Lung microvascular endothelial cell (primary cell): ENCODE measurements around the gene YBX2. TPM values are rescaled to one million over a fixed set of nuclear protein-coding genes. Genes with fewer than 3 reads are reported as not detected.

Experiments used
- DNase-seq, 2 donors: peaks; one replicate each; pipeline versions ENCODE4 v3.0.0 to v3.0.0-alpha.2; 2010; ENCODE audit warnings: low read depth in 2 of 2
- total RNA-seq: library from RNA; depleted of rRNA; stranded (reverse); fragments of >200 nt; gene quantifications from 2 replicates; pipeline ENCODE4 v1.2.1, GENCODE V29; 2014

YBX2 gene
- total RNA-seq, 1 donor from 2014 or later = under 0.01 TPM

GRCh38 chr17:7323731-7324437 lies 29.4 kb upstream of the YBX2 start:
- peak; percentile 42 to 67 for DNase-seq

DNA sequence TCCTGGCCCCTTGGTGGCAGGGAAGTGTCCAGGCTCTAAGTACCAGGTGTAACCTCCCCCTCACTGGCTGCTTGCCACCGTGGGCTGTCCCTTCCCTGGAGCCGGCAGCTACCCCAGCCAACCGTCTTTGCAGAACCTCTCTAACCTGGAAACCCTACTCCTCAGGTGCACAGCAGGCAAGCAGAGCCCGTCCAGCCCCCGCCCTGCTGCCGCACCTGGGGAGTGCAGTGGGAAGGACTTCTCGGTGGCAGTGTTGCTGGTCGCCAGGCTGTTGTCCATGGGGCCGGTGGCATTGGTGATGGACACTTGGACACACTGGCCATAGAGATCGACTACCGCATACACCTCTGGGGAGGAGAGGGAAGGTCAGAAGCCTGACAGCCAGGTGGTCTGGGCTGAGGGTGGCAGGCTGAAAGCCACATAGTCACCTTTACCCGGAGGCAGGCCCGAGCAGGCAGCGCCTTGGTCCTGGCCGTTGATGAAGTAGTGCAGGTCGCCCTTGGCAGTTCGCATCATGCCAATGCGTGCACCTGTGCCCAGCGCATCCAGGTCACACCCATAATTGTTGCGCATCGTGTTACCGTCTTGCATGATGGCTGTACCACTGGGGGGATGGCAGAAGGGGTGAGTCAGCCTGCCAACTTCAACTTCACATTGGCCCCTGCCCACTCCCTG lies 28.2 kb upstream of the YBX2 start:
- DNase-seq = no peak

DNA sequence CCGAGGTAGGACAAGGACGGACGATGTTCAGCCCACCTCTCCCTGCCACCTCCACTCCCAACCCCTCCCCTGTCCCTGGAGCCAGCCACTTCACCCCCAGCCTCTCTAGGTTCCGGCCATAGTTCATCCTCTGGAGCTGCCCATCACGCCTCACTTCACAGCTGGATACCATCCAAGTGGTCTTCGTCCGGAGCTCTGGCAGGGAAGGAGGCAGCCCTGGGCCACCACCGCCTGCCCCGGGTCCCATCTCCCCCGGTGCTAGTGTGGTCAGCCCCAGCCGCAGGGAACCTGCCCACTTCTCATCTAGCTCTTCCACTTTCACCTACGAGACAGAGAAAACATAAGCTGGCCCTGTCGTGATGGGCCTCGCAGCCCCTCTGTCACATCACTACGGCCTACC lies 27.0 kb upstream of the YBX2 start:
- DNase-seq = no peak

- DNase-seq = no peak
Observed at GRCh38 chr17:7318121-7318860, 23.9 kb upstream of the YBX2 start.

- no peak for DNase-seq
Observed at GRCh38 chr17:7317161-7317803, 22.8 kb upstream of the YBX2 start.

- no peak for DNase-seq
Observed at GRCh38 chr17:7315570-7316235, 21.3 kb upstream of the YBX2 start.

GRCh38 chr17:7314719-7315569 lies 20.5 kb upstream of the YBX2 start, which contains the start of gene GPS2:
Gene GPS2 (minus strand): TSS chr17:7315360. CDS start chr17:7315052, 308 bp downstream.
- peak; percentile 85 to 91 for DNase-seq

GRCh38 chr17:7313890-7314718 lies 19.7 kb upstream of the YBX2 start:
- no peak for DNase-seq

DNA sequence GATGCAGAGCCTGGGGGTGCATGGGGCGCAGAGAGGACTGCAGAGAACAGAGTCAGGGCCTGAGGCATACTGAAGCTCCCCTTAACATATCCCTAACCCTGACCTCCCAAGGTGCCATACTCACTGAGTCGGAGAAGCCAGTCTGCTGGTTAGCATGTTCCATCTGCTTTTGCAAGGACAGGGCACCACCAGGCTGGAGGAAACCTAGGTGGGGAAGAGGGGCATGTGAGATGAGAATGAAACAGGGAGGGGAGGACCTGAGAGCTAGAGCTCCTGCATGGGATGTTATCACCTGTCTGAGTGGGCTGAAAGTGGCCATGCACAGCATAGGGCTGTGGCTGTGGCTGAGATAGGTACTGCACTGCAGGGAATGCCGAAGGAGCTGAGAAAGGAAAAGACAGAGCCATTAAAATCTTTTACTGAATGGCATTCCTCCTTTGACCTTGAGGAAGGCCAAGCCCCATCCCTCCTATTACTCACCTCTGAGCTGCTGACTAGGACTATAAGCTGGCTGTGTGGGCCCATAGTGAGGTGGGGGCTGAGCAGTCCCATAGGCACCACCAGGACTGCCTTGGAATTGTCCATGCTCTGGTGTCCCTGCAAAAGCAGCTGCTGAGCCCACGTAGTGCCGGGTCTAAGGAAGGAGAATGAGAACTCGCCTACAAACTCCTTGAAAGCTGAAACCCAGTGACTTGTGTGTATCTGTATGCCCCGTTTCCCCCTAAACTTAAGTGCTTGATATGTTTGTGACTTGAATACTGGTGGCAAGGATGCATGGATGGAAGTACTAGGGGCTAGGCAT lies 18.9 kb upstream of the YBX2 start:
- no peak for DNase-seq

DNA sequence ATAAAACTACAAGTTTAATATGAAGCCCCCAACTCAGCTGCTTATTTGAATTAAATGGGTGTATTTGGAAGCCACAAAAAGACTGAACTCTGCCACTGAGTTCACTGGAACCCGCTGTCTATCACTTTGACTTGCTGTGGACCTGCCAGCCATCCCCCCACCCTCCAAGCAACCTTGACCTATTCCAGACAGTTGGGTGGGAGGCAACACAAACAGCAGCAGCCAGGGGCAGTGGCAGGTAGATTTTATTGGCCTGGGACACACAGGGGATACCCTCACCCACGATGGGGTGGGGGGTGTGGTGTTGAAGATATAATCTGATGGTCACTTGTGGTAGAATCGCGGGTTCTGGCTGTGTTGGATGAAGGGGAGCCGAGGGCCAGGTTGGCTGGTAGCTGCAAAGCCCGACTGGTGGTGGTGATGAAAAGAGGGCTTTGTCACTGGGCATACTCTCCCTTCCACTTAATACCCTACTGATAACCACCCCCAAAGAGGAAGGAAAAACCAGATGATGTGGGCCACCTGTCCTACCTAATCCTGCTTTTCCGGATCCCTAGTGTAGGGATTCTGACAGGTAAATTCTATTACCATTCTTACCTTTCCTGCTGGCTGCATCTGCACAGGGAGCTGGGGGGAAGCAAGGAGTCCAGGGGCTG lies 18.1 kb upstream of the YBX2 start:
- no peak for DNase-seq

GRCh38 chr17:7311110-7311705 lies 16.8 kb upstream of the YBX2 start:
- no peak for DNase-seq

DNA sequence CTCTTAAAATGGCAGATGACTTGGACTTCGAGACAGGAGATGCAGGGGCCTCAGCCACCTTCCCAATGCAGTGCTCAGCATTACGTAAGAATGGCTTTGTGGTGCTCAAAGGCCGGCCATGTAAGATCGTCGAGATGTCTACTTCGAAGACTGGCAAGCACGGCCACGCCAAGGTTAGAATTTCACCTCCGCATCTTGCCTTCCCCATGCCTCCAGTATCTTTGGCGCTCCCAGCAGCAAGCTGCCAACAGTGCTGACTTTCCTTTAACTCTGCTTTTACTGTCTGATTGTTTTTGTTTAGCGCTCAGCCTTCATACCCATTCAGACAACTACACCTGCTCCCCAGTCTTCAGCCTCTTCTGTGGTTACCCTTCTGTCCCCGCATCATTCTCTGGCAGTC lies 15.2 kb upstream of the YBX2 start:
- no peak for DNase-seq

DNA sequence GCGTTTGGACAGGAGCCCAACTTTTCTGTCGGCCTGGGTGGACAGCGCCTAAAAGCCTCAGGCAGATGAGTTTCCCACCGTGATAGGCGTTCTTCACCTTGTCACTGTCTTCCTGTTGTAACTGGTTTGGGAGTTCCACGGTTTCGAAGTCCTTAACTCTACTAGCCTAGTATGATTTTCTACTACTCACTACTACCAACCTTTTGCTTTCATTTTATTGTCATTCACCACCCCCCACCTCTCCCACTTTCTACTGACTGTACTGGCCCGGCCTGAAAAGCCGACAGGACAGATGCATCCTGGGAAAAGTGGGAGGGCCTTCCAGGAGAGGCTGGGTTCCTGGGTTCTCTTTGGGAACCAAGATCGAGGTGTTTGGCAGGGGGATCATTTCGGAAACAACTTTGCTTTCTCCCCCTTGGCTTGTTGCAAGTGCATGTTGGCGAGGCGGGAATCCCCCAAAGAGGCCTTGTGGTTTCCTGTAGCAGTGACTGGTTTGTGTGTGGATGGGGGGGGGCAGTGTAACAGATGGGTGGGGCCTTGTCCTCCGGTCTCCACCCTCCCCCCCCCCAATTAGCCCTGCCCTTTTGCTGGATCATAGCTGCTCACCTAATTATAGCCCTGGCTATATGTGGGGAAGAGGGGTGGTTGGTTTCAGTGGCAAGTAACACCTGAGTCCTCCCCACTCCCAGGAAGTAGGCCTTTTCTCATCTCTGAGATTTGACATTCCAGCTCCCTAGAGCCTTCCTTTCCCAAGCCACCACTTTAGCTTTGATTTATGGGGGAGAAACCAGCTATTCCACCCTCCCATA lies 14.4 kb upstream of the YBX2 start:
- peak; percentile 83 to 86 for DNase-seq

GRCh38 chr17:7307686-7308624 lies 13.5 kb upstream of the YBX2 start:
- peak; percentile 48 to 55 for DNase-seq

GRCh38 chr17:7306911-7307685 lies 12.7 kb upstream of the YBX2 start, which contains the start of gene EIF5A:
Gene EIF5A (plus strand): TSS chr17:7307628. CDS start chr17:7309636, 2,008 bp downstream.
- peak; percentile 100 for DNase-seq
